ENCODE data around the gene CD82.
A peak's percentile ranks its signal among the peaks of the same experiment; 100 is the strongest.

CD82 gene

DNA sequence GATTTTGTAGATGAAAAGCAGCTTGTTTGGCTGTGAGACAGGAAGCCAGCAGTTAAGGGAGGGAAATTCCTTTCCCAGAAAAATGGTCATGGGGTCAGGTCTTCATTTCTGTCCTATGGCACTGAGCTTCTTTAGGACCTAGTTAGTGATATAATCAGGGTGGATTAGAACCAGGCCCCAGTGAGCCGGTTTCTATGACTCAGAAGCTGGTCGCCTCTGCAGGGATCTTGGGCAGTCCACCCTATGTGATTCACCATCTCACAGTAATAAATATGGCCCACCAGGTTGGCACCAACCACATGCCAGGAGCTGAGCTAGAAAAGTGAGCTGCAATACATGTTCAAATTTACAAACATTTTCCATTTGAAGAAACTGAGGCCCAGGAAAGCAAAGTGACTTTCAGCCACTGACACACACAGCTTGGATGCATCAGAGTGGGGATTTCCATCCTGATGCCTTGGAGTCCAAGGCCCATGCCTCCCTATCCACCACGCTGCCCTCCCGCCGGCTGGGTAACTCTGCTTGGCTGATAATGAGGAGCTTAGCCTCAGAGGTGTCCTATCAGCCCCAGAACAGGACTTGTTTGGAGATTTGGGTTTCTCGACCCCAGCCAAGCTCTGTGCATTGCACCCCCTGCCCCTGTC lies 42.0 kb downstream of the CD82 start:
- H3K4me3 ChIP-seq (ENCODE audit: low read depth, low read length): no peak overlapping the region
- DNase-seq (ENCODE audit: low read depth): no peak
- TF ChIP-seq, protein P1, sequence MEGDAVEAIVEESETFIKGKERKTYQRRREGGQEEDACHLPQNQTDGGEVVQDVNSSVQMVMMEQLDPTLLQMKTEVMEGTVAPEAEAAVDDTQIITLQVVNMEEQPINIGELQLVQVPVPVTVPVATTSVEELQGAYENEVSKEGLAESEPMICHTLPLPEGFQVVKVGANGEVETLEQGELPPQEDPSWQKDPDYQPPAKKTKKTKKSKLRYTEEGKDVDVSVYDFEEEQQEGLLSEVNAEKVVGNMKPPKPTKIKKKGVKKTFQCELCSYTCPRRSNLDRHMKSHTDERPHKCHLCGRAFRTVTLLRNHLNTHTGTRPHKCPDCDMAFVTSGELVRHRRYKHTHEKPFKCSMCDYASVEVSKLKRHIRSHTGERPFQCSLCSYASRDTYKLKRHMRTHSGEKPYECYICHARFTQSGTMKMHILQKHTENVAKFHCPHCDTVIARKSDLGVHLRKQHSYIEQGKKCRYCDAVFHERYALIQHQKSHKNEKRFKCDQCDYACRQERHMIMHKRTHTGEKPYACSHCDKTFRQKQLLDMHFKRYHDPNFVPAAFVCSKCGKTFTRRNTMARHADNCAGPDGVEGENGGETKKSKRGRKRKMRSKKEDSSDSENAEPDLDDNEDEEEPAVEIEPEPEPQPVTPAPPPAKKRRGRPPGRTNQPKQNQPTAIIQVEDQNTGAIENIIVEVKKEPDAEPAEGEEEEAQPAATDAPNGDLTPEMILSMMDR (conservative IDR thresholded peaks at IDR 0.05; ENCODE audit: low read depth, low read length): no peak

DNA sequence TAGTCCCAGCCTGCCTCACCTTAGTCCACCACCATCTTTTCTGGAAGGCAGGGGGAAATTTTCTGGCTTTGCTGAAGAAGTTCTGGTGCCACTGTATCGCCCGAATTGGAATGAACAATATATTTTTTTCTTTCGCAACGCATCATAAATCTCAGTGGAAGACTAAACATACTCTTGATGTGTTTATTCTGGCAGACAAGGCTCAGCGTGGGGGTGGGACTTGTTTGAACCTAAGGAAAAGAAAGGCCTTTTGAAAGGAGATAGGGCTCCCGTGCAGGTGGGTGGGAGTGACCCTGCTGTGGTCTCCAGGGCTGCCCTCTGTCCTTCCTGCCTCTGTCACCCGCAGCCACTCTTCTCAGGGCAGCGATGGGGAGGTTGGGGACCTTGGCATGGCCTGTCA lies 42.5 kb downstream of the CD82 start:
- peak; percentile 48 for DNase-seq (ENCODE audit: low read depth)
- TF ChIP-seq, protein P1 (conservative IDR thresholded peaks at IDR 0.05; ENCODE audit: low read depth, low read length): no peak
- H3K4me3 ChIP-seq (ENCODE audit: low read depth, low read length): no peak overlapping the region

DNA sequence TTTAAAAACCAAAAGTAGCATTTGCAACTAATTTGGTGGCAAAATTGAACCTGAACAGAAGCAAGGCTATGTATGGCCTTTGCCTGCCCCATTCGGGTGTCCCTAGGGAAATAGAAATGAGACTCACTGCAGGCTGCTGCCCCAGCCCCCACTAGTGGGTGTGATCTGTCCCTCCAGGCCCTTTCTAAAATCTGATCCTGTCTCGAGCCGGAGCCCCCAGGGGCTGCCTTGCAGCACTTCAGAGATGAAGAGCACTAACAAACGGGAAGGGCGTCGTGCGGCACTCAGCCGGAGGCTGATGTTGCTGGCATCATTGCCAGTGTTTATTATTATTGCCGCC lies 43.2 kb downstream of the CD82 start:
- TF ChIP-seq, protein P1 (conservative IDR thresholded peaks at IDR 0.05; ENCODE audit: low read depth, low read length): no peak
- DNase-seq (ENCODE audit: low read depth): no peak
- no peak overlapping the region for H3K4me3 ChIP-seq (ENCODE audit: low read depth, low read length)

DNA sequence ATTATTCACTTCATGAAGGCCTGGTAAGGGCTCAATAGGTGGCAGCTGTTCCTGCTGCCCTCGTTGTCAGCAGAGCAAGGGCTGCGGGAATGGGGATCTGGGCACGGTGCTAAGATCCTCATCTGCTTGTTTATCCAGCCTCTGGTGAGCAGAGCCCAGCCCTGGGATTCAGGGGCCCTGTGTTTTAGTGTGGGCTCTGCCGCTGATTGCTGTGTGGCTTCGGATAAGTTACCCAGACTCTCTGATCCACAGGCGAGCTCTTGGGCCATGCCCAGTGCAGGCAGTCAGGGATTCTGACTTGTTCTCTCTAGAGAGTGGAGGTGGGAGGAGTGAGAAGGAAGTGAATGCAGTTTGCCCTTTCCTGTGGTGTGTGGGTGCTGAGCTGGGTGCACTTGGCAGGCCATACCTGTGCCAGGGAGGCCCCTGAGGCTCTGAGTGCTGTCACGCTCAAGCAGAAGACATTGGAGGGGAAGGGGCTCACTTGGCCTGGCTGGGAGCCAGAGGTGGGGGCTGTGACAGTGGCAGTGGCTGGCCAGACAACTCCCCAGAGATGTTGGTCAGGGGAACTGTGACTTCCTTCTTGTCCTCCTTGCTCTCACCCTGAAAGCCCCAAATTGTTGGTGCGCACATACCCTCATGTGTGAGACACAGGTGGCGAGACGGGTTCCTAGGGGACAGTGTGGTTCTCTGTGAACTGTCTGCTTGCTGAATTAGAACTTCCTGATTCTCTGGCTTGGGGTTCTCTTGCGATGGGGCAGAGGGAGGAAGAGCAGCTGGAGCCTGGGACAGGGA lies 43.7 kb downstream of the CD82 start:
- no peak overlapping the region for H3K4me3 ChIP-seq (ENCODE audit: low read depth, low read length)

DNA sequence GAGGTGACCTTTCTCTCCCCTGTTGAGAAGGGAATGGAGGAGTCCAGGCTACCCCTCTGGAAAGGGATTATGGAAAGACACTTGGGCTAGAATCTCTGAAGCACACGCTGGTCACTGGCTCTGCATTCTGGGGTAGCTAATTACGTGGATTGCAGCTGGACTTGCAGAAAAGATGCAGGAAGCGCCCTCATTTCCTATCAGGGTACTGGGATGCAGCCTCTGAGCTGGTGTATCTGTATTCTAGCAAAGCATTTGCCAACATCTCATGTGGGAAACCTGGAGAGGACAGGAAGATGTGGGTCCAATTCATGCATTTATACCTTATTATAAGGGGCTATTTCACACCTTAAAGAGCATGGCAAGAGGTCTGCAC lies 44.3 kb downstream of the CD82 start:
- TF ChIP-seq, protein P1 (conservative IDR thresholded peaks at IDR 0.05; ENCODE audit: low read depth, low read length): no peak
- H3K4me3 ChIP-seq (ENCODE audit: low read depth, low read length): no peak overlapping the region
- DNase-seq (ENCODE audit: low read depth): no peak

More for the DNA sequence above, 43.7 kb downstream of the CD82 start:
- DNase-seq (ENCODE audit: low read depth): no peak
- TF ChIP-seq, protein P1 (conservative IDR thresholded peaks at IDR 0.05; ENCODE audit: low read depth, low read length): no peak

DNA sequence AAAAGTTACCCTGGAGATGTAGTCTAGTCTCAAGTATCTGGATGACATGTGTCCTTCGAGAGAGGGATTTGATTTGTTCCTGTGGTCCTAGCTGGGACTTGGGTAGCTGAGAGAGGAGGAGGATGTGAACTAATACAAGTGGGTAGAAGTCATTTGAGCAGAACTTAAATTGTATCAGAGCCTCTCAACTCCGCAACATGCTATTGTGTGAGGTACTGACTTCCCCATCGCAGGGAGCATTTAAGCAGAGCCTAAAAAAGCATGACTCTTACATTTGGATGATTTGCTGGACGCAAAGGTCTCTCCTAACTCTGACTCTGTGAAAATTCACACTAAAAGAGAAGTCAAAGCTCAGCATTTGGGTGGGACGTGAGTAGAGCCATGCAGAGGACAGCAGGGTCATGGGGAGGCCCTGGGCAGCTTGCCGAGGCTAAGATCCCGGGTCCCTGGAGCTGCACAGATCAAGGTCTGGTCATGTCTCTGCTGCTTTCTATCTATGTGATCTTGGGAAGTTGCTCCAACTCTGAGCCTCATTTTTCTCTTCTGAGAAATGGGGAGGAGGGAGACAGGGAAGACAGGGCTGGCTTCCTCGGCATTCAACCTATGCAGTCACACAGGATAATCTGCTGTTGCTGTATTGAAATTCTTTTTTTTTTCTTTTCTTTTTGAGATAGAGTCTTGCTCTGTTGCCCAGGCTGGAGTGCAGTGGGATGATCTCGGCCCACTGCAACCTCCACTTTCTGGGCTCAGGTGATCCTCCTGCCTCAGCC lies 44.9 kb downstream of the CD82 start:
- no peak for DNase-seq (ENCODE audit: low read depth)
- no peak overlapping the region for H3K4me3 ChIP-seq (ENCODE audit: low read depth, low read length)

More for the DNA sequence above, 44.9 kb downstream of the CD82 start:
- TF ChIP-seq, protein P1 (conservative IDR thresholded peaks at IDR 0.05; ENCODE audit: low read depth, low read length): no peak

Measured in choroid plexus epithelial cell (primary cell).